Ishikawa (cell line): Measurements from ENCODE around the gene NSMCE1.

Experiments
- CEBPB ChIP-seq: IDR thresholded peaks from 2 replicates; pipeline ENCODE4 v1.6.1; 2012
- CREB1 ChIP-seq: IDR thresholded peaks from 2 replicates; pipeline ENCODE4 v1.6.1; 2012; ENCODE audit warnings: low read depth
- EP300 ChIP-seq: IDR thresholded peaks from 2 replicates; pipeline ENCODE4 v1.6.1; 2012; ENCODE audit warnings: borderline replicate concordance
- FOXM1 ChIP-seq: IDR thresholded peaks from 2 replicates; pipeline ENCODE4 v1.6.1; 2012; ENCODE audit warnings: low read depth, borderline replicate concordance
- NFIC ChIP-seq: IDR thresholded peaks from 2 replicates; pipeline ENCODE4 v1.6.1; 2012
- RAD21 ChIP-seq: IDR thresholded peaks from 2 replicates; pipeline ENCODE4 v1.6.1; 2012; ENCODE audit warnings: low read depth
- TAF1 ChIP-seq: IDR thresholded peaks from 2 replicates; pipeline ENCODE4 v1.6.1; 2012; ENCODE audit warnings: low read depth, mild to moderate bottlenecking
- TCF12 ChIP-seq: IDR thresholded peaks from 2 replicates; pipeline ENCODE4 v1.6.1; 2012; ENCODE audit warnings: low read depth
- TEAD4 ChIP-seq: IDR thresholded peaks from 2 replicates; pipeline ENCODE4 v1.6.1; 2012
- YY1 ChIP-seq: IDR thresholded peaks from 2 replicates; pipeline ENCODE4 v1.6.1; 2012; ENCODE audit warnings: low read depth
- ZBTB7A ChIP-seq: IDR thresholded peaks from 2 replicates; pipeline ENCODE4 v1.6.1; 2012; ENCODE audit warnings: low read depth
- TF ChIP-seq, protein P1 (sequence below): IDR thresholded peaks from 2 replicates; pipeline ENCODE4 v1.6.1; 2012
- TF ChIP-seq, protein P2 (sequence below): IDR thresholded peaks from 2 replicates; pipeline ENCODE4 v1.6.1; 2012; ENCODE audit warnings: low read depth, mild to moderate bottlenecking
- TF ChIP-seq, protein P3 (sequence below): IDR thresholded peaks from 2 replicates; pipeline ENCODE4 v1.6.1; 2012

The NSMCE1 gene

DNA sequence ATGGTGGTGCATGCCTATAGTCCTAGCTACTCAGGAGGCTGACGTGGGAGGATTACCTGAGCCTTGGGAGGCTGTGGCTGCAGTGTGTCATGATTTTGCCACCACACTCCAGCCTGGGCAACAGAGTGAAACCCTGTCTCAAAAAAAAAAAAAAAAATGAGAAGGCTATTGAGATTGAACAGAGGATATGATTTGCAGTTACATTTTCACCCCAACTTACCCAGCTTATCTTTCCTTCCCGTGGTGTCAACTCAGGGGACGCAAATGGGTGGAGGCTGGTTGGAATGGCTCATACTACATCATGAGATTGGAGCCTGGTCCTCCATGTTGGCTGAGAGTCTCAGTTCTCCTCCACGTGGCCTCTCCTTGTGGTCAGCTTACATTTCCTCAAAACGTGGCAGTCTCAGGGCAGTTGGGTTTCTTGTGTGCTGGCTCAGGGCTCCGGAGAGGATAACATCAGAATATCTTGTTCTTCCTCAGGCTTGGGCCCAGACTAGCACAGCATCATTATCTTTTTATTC lies 17.2 kb upstream of the NSMCE1 start:
- TF ChIP-seq, protein P1, sequence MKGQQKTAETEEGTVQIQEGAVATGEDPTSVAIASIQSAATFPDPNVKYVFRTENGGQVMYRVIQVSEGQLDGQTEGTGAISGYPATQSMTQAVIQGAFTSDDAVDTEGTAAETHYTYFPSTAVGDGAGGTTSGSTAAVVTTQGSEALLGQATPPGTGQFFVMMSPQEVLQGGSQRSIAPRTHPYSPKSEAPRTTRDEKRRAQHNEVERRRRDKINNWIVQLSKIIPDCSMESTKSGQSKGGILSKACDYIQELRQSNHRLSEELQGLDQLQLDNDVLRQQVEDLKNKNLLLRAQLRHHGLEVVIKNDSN = no peak
- TF ChIP-seq, protein P2, sequence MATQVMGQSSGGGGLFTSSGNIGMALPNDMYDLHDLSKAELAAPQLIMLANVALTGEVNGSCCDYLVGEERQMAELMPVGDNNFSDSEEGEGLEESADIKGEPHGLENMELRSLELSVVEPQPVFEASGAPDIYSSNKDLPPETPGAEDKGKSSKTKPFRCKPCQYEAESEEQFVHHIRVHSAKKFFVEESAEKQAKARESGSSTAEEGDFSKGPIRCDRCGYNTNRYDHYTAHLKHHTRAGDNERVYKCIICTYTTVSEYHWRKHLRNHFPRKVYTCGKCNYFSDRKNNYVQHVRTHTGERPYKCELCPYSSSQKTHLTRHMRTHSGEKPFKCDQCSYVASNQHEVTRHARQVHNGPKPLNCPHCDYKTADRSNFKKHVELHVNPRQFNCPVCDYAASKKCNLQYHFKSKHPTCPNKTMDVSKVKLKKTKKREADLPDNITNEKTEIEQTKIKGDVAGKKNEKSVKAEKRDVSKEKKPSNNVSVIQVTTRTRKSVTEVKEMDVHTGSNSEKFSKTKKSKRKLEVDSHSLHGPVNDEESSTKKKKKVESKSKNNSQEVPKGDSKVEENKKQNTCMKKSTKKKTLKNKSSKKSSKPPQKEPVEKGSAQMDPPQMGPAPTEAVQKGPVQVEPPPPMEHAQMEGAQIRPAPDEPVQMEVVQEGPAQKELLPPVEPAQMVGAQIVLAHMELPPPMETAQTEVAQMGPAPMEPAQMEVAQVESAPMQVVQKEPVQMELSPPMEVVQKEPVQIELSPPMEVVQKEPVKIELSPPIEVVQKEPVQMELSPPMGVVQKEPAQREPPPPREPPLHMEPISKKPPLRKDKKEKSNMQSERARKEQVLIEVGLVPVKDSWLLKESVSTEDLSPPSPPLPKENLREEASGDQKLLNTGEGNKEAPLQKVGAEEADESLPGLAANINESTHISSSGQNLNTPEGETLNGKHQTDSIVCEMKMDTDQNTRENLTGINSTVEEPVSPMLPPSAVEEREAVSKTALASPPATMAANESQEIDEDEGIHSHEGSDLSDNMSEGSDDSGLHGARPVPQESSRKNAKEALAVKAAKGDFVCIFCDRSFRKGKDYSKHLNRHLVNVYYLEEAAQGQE = no peak
- no peak for TF ChIP-seq YY1
- TF ChIP-seq, protein P3, sequence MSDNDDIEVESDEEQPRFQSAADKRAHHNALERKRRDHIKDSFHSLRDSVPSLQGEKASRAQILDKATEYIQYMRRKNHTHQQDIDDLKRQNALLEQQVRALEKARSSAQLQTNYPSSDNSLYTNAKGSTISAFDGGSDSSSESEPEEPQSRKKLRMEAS = no peak
- no peak for TF ChIP-seq EP300

DNA sequence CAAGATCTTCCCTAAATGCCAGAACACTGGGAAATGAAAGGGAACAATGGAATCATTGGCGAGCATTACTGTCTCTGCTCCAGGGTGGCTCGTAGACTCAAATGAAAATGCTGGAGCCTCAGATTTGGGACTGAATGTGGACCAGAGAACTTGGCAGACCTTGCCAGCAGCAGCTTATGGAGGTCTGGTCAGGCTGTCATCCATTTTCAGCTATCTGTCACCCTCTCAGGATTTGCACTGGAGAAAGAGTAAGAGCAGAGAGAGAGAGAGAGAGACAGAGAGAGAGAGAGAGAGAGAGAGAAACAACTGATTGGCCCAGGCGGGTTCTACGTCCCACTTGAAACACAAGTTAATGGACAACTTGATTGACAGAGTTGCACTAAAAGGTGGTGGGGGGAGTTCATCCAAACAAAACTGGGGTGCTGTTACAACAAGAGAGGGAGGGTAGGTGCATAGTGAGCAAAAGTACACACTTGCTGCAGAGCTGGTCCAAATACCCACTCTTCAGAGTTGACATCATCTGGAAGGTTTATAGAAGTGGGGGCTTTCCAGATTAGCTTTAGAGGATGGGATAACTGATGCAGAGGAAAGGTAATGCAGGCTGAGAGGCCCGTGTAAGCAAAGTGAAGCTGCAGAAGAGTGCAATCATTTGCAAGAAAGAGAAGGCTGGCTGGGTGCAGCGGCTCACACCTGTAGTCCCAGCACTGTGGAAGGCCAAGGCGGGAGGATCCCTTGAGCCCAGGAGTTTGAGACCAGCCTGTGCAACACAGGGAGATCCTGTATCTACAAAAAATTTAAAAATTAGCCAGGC lies 16.5 kb upstream of the NSMCE1 start:
- TF ChIP-seq CEBPB = no peak
- TF ChIP-seq, protein P1 = no peak
- no peak for TF ChIP-seq TCF12
- TF ChIP-seq, protein P2 = no peak
- TF ChIP-seq ZBTB7A = no peak
- TF ChIP-seq, protein P3 = no peak
- no peak for TF ChIP-seq YY1
- TF ChIP-seq CREB1 = no peak
- TF ChIP-seq NFIC = no peak

DNA sequence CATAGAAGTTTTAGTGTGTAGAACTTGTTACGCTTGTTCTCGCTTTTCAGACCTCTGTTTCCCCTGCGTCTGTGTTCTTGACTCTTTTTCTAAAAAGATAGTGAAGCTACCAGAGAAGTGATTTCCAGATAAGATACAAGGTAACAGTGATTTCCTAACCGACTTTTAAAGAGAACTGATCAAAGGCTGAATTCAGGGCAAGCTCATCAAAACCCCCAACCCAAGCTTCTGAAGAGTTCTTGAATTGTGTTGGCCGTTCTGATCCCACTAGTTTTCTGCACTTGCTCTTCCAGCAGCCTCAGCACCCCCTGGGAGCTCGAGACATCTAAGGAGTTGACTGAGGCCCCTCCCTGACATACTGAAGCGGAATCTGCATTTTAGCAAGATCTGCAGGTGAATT lies 12.7 kb upstream of the NSMCE1 start:
- TF ChIP-seq CREB1 (no peak), TCF12 (no peak), ZBTB7A (no peak), FOXM1 (no peak), TAF1 (no peak), EP300 (no peak), NFIC (no peak), TEAD4 (no peak), RAD21 (no peak)
- TF ChIP-seq, protein P3 = no peak

DNA sequence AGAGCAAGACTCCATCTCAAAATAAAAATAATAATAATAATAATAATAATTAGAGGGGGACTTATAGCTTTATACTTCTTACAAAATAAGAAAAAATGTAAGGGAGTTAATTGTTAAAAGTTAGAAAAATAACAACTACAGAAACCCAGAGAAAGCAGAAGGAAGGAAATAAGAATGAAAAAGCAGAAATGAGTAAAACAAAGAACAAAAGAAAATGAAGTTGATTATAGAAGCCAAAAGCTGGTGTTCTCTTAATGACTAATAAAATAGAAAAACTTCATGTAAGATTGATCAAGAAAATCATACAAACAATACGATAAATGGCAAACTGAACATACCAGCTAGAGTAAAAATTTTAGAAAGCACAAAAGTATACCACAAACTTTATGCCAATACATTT lies 6.8 kb upstream of the NSMCE1 start:
- TF ChIP-seq, protein P2 = no peak
- TF ChIP-seq, protein P1 = no peak
- TF ChIP-seq CREB1 (no peak), TEAD4 (no peak), CEBPB (no peak), EP300 (no peak)
- TF ChIP-seq, protein P3 = no peak
